ENCODE measurements around the gene PRSS57.
A peak's percentile ranks its signal among the peaks of the same experiment; 100 is the strongest.

GRCh38 chr19:679418-680286 is 15.6 kb downstream of the PRSS57 start:
- TF ChIP-seq CTCF (IDR thresholded peaks at IDR 0.05) (peak in 1 of 6 experiments; percentile 10), POLR2A (IDR thresholded peaks at IDR 0.05) (no peak)
